MM.1S (cell line): Measurements from ENCODE around the gene NR1I2.

Experiments used
- EZH2 ChIP-seq: fragments of 300-600 bp; sonication (generic); optimal IDR thresholded peaks from 2 replicates; pipeline ENCODE3; 2017; ENCODE audit warnings: low read depth, mild to moderate bottlenecking, antibody characterized with exemption, low read length, mixed read lengths
- EZH2phosphoT487 ChIP-seq: fragments of 300-600 bp; sonication (generic); IDR thresholded peaks from 2 replicates; pipeline ENCODE4 v1.6.1; 2018; ENCODE audit warnings: antibody characterized with exemption, low read length
- TF ChIP-seq, protein P1 (sequence below): fragments of 300-600 bp; sonication (generic); IDR thresholded peaks from 2 replicates; pipeline ENCODE4 v1.5.1; 2016; ENCODE audit warnings: antibody characterized with exemption, low read length, mixed read lengths

DNA sequence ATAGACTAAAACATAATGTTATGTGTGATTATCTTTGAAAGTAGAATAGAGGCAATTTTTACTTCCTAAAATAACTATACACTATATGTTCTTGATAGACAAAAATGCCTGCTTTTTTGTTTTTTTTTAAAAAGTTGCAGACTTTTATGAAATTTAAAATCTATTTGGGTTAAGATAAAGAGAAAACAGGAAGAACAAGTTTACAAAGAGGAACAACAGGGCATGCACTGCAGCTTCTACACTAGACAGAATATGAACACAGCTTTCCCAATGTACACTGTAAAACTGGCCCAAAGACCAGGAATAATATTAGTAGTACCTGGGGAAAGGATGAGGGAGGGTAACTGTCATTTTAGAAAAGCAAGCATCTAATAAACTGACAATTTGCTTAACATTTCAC, 53.7 kb downstream of the NR1I2 start:
- TF ChIP-seq, protein P1, sequence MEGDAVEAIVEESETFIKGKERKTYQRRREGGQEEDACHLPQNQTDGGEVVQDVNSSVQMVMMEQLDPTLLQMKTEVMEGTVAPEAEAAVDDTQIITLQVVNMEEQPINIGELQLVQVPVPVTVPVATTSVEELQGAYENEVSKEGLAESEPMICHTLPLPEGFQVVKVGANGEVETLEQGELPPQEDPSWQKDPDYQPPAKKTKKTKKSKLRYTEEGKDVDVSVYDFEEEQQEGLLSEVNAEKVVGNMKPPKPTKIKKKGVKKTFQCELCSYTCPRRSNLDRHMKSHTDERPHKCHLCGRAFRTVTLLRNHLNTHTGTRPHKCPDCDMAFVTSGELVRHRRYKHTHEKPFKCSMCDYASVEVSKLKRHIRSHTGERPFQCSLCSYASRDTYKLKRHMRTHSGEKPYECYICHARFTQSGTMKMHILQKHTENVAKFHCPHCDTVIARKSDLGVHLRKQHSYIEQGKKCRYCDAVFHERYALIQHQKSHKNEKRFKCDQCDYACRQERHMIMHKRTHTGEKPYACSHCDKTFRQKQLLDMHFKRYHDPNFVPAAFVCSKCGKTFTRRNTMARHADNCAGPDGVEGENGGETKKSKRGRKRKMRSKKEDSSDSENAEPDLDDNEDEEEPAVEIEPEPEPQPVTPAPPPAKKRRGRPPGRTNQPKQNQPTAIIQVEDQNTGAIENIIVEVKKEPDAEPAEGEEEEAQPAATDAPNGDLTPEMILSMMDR, result no peak
- no peak for TF ChIP-seq EZH2
- no peak for TF ChIP-seq EZH2phosphoT487
